ENCODE data around the gene JARID2.

Gene JARID2

DNA sequence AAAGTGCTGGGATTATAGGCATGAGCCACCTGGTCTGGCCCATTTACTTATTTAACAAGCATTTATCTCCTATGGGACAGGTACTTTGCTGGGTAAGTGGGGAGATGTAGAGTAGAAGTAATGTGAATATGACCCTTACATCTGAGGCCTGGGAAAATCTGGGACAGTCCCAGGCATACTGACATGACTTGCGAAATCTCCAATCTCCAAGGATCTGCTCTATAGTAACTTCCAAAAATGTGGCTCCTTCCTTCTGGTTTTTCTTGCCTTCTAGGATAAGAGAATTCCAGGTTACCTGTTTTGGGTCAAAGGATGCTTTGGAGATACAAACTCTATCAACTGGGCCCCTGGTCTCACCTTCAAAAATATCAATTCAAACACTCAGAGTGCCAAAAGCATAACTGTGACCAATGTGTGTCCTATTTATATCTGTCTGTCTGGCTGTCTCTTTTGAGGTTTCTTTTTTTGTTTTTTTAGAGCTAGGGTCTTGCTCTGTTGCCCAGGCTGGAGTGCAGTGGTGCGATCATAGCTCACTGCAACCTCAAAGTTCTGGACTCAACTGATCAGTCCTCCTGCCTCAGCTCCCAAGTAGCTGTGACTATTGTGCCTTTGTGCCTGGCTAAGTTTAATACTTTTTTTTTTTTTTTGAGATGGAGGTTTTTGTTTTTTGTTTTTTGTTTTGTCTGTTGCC is 11.7 kb upstream of the JARID2 start:
- H3K27ac ChIP-seq (ENCODE audit: low read depth, low read length), result no peak overlapping the region
- no peaks in the 10 kb centered on the region for H3K36me3 ChIP-seq (ENCODE audit: insufficient read depth, low read length)
- no peaks in the 10 kb centered on the region for H3K9me3 ChIP-seq (ENCODE audit: low read length)
- H3K9ac ChIP-seq (ENCODE audit: low read length), result no peak overlapping the region
- no peak overlapping the region for H3K4me3 ChIP-seq (ENCODE audit: low read depth in 1 of 2, low read length in 2 of 2)
- H3K4me1 ChIP-seq (ENCODE audit: insufficient read depth, low read length), result peaks cover 3% of the 10 kb centered on the region
- no peaks in the 10 kb centered on the region for H3K27me3 ChIP-seq (ENCODE audit: control insufficient read depth in 1 of 2, insufficient read depth in 2 of 2, low read length in 2 of 2)

DNA sequence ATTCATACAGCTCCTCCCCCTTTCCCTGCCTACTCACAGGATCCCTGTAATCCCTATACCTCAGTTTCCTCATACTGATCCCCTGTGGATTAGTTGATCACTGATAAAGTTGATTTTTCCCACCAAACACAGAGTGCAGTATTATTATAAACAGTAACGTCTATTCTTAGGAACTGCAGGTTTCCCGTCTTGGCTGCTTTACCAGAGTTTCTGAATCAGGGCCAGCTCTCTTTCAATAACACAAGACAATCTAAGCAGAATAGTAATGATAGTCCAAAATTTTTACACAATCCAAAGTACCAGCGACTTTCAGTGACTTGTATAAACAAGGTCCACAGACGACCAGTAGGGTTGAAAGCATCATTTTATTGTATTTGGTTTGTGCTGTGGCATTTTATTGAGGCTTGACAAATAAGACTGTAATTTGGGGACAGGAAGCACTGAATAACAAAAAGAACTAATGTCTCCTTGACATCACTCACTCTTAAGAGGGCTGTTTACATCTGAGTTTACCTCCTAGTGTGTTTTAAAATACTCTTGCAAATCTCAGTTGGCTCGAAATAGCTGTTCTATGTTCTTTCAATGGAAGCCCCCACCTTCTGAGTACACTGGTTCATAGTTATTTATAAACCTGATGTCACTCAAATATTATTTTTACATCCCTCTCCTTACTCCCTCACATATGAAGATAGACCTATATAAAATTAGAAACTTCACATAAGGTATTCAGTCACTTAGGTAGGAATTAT is 6.1 kb upstream of the JARID2 start:
- no peaks in the 10 kb centered on the region for H3K9me3 ChIP-seq (ENCODE audit: low read length)
- no peak overlapping the region for H3K27ac ChIP-seq (ENCODE audit: low read depth, low read length)
- no peak overlapping the region for H3K4me3 ChIP-seq (ENCODE audit: low read depth in 1 of 2, low read length in 2 of 2)
- H3K4me1 ChIP-seq (ENCODE audit: insufficient read depth, low read length), result peaks cover 15% of the 10 kb centered on the region
- no peaks in the 10 kb centered on the region for H3K27me3 ChIP-seq (ENCODE audit: control insufficient read depth in 1 of 2, insufficient read depth in 2 of 2, low read length in 2 of 2)
- H3K9ac ChIP-seq (ENCODE audit: low read length), result no peak overlapping the region
- no peaks in the 10 kb centered on the region for H3K36me3 ChIP-seq (ENCODE audit: insufficient read depth, low read length)

GRCh38 chr6:15242503-15242902 is 3.4 kb upstream of the JARID2 start:
- Histone ChIP-seq H3K4me3 (ENCODE audit: low read depth in 1 of 2, low read length in 2 of 2) (no peak overlapping the region), H3K9me3 (ENCODE audit: low read length) (no peaks in the 10 kb centered on the region), H3K27me3 (ENCODE audit: control insufficient read depth in 1 of 2, insufficient read depth in 2 of 2, low read length in 2 of 2) (no peaks in the 10 kb centered on the region), H3K36me3 (ENCODE audit: insufficient read depth, low read length) (no peaks in the 10 kb centered on the region), H3K9ac (ENCODE audit: low read length) (no peak overlapping the region), H3K4me1 (ENCODE audit: insufficient read depth, low read length) (peaks cover 21% of the 10 kb centered on the region), H3K27ac (ENCODE audit: low read depth, low read length) (no peak overlapping the region)

DNA sequence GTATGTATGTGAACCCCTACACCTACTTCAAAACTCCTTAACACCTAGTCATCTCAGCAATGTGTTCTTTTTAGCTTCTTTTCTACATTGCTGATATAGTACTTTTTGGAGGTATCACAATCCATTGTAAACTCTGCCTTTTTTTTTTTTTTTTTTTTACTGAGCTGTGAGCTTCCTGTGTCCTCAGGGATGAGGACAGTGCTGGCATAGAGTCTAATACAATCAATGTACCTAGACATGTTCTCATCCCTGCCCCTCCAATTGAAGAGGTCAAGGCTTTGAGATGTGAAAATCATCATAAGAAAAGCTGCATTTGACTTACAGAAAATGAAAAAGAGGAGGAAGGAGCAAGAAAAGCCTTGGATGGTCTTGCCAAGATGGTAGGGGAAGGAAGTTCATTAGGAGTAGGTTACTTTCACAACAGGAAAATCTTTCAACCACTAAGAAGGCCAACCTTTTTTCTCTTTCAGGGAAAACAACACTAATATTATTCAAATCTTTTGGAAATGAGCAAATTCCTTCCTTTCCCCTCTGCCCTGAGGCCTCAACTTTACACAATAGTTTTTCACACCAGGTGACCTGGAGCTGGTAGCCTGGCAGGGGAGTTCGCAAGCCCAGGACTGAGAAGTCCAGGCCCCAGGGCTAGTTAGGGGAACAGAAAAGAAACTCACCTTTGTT is 2.8 kb upstream of the JARID2 start:
- H3K9me3 ChIP-seq (ENCODE audit: low read length), result no peaks in the 10 kb centered on the region
- no peak overlapping the region for H3K4me3 ChIP-seq (ENCODE audit: low read depth in 1 of 2, low read length in 2 of 2)
- H3K36me3 ChIP-seq (ENCODE audit: insufficient read depth, low read length), result no peaks in the 10 kb centered on the region
- H3K9ac ChIP-seq (ENCODE audit: low read length), result no peak overlapping the region
- H3K27ac ChIP-seq (ENCODE audit: low read depth, low read length), result peak overlapping the region; percentile 41
- peaks cover 21% of the 10 kb centered on the region for H3K4me1 ChIP-seq (ENCODE audit: insufficient read depth, low read length)
- H3K27me3 ChIP-seq (ENCODE audit: control insufficient read depth in 1 of 2, insufficient read depth in 2 of 2, low read length in 2 of 2), result no peaks in the 10 kb centered on the region

- no peaks in the 10 kb centered on the region for H3K27me3 ChIP-seq (ENCODE audit: control insufficient read depth in 1 of 2, insufficient read depth in 2 of 2, low read length in 2 of 2)
- peak overlapping the region; percentile 52 to 98 for H3K4me3 ChIP-seq (ENCODE audit: low read depth in 1 of 2, low read length in 2 of 2)
- H3K9ac ChIP-seq (ENCODE audit: low read length), result peak overlapping the region; percentile 35
- no peaks in the 10 kb centered on the region for H3K36me3 ChIP-seq (ENCODE audit: insufficient read depth, low read length)
- H3K9me3 ChIP-seq (ENCODE audit: low read length), result no peaks in the 10 kb centered on the region
- peak overlapping the region; percentile 47 for H3K27ac ChIP-seq (ENCODE audit: low read depth, low read length)
- peaks cover 22% of the 10 kb centered on the region for H3K4me1 ChIP-seq (ENCODE audit: insufficient read depth, low read length)
These were observed 1.8 kb upstream of the JARID2 start for GRCh38 chr6:15243910-15244619.

DNA sequence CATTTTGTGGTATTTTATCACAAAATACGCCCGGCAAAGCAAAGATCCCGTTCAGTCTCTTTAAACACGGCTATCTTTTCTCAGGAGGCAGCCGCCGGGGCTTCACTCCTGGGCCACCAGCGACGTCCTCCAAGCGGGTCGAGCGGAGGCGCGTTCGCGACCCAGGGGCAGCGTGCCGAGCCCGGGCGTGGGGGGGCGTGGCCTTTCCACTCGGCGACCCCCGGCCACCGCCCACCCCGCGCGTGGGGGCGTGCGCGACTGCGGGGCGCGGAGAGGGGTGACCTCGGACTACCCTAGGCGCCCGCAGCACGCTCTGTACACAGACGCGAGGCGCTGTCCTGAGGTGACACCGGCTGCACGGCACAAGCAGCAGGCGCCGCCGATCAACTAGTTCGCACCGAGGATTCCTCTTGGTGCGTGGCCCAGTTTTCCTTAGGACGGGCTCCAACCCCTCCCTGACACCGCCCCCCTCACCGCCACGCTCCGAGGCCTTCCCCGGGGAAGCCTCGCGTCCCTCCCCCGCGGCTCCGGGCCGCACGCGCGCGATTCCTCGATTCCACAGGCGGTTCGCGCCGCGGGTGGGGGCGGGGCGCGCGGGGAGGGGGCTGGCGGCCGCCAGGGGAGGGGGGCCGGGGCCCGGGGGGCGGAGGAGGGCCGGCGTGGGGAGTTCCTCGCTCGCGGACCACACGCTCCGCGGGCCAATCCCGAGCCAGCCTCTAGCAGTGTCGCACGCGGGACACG is 1.1 kb upstream of the JARID2 start:
- Histone ChIP-seq H3K9me3 (ENCODE audit: low read length) (no peaks in the 10 kb centered on the region), H3K36me3 (ENCODE audit: insufficient read depth, low read length) (no peaks in the 10 kb centered on the region), H3K9ac (ENCODE audit: low read length) (peak overlapping the region; percentile 35), H3K27ac (ENCODE audit: low read depth, low read length) (peak overlapping the region; percentile 96), H3K4me3 (ENCODE audit: low read depth in 1 of 2, low read length in 2 of 2) (peak overlapping the region; percentile 91 to 98), H3K4me1 (ENCODE audit: insufficient read depth, low read length) (peaks cover 23% of the 10 kb centered on the region), H3K27me3 (ENCODE audit: control insufficient read depth in 1 of 2, insufficient read depth in 2 of 2, low read length in 2 of 2) (no peaks in the 10 kb centered on the region)

DNA sequence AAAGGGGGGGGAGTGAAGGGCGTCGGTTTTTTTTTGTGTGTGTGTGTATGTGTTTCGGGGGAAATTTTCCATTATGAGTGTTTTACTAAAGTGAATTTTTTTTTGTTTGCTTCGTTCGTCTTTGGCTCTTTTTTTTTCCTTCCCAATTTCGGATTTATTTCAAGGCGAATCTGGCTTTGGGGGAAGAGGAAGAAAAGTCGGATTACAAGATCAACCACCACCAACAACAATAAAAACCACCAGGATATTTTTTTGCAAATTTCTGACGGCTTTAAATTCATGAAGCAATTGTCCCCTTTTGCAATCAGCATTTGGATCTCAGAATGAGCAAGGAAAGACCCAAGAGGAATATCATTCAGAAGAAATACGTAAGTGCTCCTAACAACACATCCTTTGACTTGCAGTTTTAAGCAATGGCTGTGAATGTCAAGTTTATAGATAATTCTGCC is 372 bp downstream of the JARID2 start:
- H3K27me3 ChIP-seq (ENCODE audit: control insufficient read depth in 1 of 2, insufficient read depth in 2 of 2, low read length in 2 of 2), result no peaks in the 10 kb centered on the region
- no peaks in the 10 kb centered on the region for H3K9me3 ChIP-seq (ENCODE audit: low read length)
- H3K36me3 ChIP-seq (ENCODE audit: insufficient read depth, low read length), result no peaks in the 10 kb centered on the region
- H3K27ac ChIP-seq (ENCODE audit: low read depth, low read length), result peak overlapping the region; percentile 96
- H3K4me3 ChIP-seq (ENCODE audit: low read depth in 1 of 2, low read length in 2 of 2), result peak overlapping the region; percentile 91 to 98
- peaks cover 25% of the 10 kb centered on the region for H3K4me1 ChIP-seq (ENCODE audit: insufficient read depth, low read length)
- H3K9ac ChIP-seq (ENCODE audit: low read length), result peak overlapping the region; percentile 92

- H3K36me3 ChIP-seq (ENCODE audit: insufficient read depth, low read length), result no peaks in the 10 kb centered on the region
- no peaks in the 10 kb centered on the region for H3K27me3 ChIP-seq (ENCODE audit: control insufficient read depth in 1 of 2, insufficient read depth in 2 of 2, low read length in 2 of 2)
- no peaks in the 10 kb centered on the region for H3K9me3 ChIP-seq (ENCODE audit: low read length)
- H3K4me3 ChIP-seq (ENCODE audit: low read depth in 1 of 2, low read length in 2 of 2), result peak overlapping the region; percentile 91 to 98
- peaks cover 25% of the 10 kb centered on the region for H3K4me1 ChIP-seq (ENCODE audit: insufficient read depth, low read length)
- peak overlapping the region; percentile 96 for H3K27ac ChIP-seq (ENCODE audit: low read depth, low read length)
- peak overlapping the region; percentile 92 for H3K9ac ChIP-seq (ENCODE audit: low read length)
These were observed 1.0 kb downstream of the JARID2 start for GRCh38 chr6:15246666-15247499.

DNA sequence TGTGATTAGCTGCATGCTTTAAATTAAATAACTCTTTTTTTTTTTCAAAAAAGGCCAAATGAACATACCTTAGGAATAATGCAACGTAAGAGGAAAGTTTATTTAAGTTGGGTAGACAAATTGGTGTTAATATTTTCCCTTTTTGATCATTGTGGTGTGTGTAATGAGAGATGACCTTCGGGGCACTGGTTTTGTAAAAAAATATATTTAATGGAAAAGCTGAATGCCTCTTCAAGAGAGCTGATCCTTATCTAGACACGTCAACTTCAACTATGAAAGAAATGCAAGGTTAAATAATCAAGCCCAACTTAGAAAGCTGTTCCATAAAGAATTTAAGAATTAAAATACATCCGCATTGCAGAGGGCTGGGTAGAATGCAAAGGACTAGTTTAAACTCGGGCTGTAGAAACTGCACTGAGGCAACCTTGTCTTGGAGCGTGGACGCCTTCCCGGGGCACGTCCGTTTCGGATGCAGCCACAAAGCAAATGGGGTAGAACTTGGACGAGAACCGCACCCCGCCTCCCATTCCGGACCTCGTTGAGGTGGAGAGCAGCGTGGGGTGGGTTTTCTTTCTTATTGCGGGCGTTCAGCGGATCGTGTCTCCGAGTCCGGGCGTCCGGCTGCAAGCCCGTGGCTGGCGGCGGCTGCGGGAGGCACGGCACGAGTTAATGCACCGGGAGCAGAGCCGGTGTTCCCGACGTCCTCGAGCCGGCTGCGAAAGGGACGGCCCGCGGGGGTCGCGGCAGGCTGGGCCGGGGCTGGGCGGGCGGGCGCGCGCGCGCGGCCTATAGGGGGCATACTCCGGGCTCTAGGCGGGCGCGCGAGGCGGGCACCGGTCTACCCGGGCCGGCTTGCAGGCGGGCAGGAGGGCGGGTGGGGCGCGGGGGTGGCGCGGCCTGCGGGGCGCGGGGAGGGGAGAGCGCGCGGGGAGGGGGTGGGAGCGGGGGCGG is 1.9 kb downstream of the JARID2 start:
- Histone ChIP-seq H3K27me3 (ENCODE audit: control insufficient read depth in 1 of 2, insufficient read depth in 2 of 2, low read length in 2 of 2) (no peaks in the 10 kb centered on the region), H3K36me3 (ENCODE audit: insufficient read depth, low read length) (no peaks in the 10 kb centered on the region), H3K27ac (ENCODE audit: low read depth, low read length) (peak overlapping the region; percentile 87), H3K4me1 (ENCODE audit: insufficient read depth, low read length) (peaks cover 25% of the 10 kb centered on the region), H3K9ac (ENCODE audit: low read length) (peak overlapping the region; percentile 92), H3K4me3 (ENCODE audit: low read depth in 1 of 2, low read length in 2 of 2) (peak overlapping the region; percentile 91 to 98), H3K9me3 (ENCODE audit: low read length) (no peaks in the 10 kb centered on the region)
